KMS-11 (cell line): ENCODE results near the gene CFAP107.

Experiments used
- H2AFZ ChIP-seq: fragments of 200-600 bp; sonication (generic); 2 replicates; pipeline ENCODE4 v1.6.1; 2016; ENCODE audit warnings: antibody characterized with exemption, mixed run types, low read depth
- H3K27ac ChIP-seq: fragments of 200-600 bp; sonication (generic); 2 replicates; pipeline ENCODE4 v1.6.1; 2016; ENCODE audit warnings: mild to moderate bottlenecking, mixed run types
- H3K27me3 ChIP-seq: fragments of 200-600 bp; sonication (generic); 2 replicates; pipeline ENCODE4 v1.6.1; 2017; ENCODE audit warnings: mild to moderate bottlenecking, low read depth, mixed run types, moderate library complexity; ENCODE audit not compliant: insufficient read depth
- H3K36me3 ChIP-seq: fragments of 200-600 bp; sonication (generic); 2 replicates; pipeline ENCODE4 v1.6.1; 2017; ENCODE audit warnings: mild to moderate bottlenecking, mixed run types; ENCODE audit not compliant: insufficient read depth
- H3K4me1 ChIP-seq: fragments of 200-600 bp; sonication (generic); 2 replicates; pipeline ENCODE4 v1.6.1; 2016; ENCODE audit warnings: mild to moderate bottlenecking, low read depth, mixed run types; ENCODE audit not compliant: poor library complexity, severe bottlenecking
- H3K4me2 ChIP-seq: fragments of 200-600 bp; sonication (generic); 2 replicates; pipeline ENCODE4 v1.7.0; 2016; ENCODE audit warnings: mild to moderate bottlenecking, mixed run types
- H3K4me3 ChIP-seq: fragments of 200-600 bp; sonication (generic); IDR thresholded peaks from 2 replicates; pipeline ENCODE4 v1.6.1; 2017; ENCODE audit warnings: low read depth, low read length, mixed read lengths; ENCODE audit not compliant: insufficient read depth
- H3K79me2 ChIP-seq: fragments of 200-600 bp; sonication (generic); 2 replicates; pipeline ENCODE4 v1.6.1; 2016; ENCODE audit warnings: low read depth, mixed run types; ENCODE audit not compliant: insufficient read depth
- H3K9ac ChIP-seq: fragments of 200-600 bp; sonication (generic); 2 replicates; pipeline ENCODE4 v1.6.1; 2016; ENCODE audit warnings: mild to moderate bottlenecking, mixed run types
- H4K20me1 ChIP-seq: fragments of 200-600 bp; sonication (generic); 2 replicates; pipeline ENCODE4 v1.6.1; 2016; ENCODE audit warnings: mild to moderate bottlenecking, mixed run types; ENCODE audit not compliant: insufficient read depth
- CTCF ChIP-seq: fragments of 200-600 bp; sonication (generic); conservative IDR thresholded peaks from 2 replicates; pipeline ENCODE4 v1.6.1; 2017; ENCODE audit warnings: low read depth, mild to moderate bottlenecking, antibody characterized with exemption, low read length, moderate library complexity, mixed read lengths

The CFAP107 gene

DNA sequence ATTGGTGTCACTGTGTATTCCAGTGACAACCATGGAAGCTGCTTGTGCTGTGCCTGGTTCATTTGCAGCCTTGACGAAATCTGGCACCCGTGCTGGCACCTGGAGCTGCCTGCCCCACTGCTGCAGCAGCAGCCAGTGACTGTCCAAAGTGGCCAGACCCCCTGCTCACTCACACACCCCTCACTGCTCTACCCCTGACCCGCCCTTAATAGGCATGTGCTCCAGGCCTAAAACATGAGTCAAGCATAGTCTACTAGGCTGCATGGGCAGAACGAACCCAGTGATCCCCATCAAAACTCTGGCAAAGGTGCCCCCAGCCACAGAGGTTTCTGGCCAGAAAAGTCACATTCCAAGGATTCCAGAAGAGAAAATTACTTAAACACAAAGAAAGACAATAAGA lies 52.9 kb downstream of the CFAP107 start:
- no peak for TF ChIP-seq CTCF
- Histone ChIP-seq H3K36me3 (no peaks in the 10 kb centered on the region), H3K27ac (no peak overlapping the region), H4K20me1 (no peaks in the 10 kb centered on the region), H3K79me2 (no peaks in the 10 kb centered on the region), H3K27me3 (no peaks in the 10 kb centered on the region), H2AFZ (no peak overlapping the region), H3K4me2 (no peak overlapping the region), H3K4me3 (no peak overlapping the region), H3K9ac (no peak overlapping the region), H3K4me1 (no peaks in the 10 kb centered on the region)

GRCh38 chr1:12799730-12800129 lies 53.7 kb downstream of the CFAP107 start:
- Histone ChIP-seq H3K27me3 (no peaks in the 10 kb centered on the region), H3K4me2 (no peak overlapping the region), H3K4me3 (no peak overlapping the region), H3K27ac (no peak overlapping the region), H3K36me3 (no peaks in the 10 kb centered on the region), H3K9ac (no peak overlapping the region), H3K4me1 (no peaks in the 10 kb centered on the region), H2AFZ (no peak overlapping the region), H4K20me1 (no peaks in the 10 kb centered on the region), H3K79me2 (no peaks in the 10 kb centered on the region)
- TF ChIP-seq CTCF, result no peak

GRCh38 chr1:12809933-12810332 lies 63.9 kb downstream of the CFAP107 start:
- H3K79me2 ChIP-seq, result no peaks in the 10 kb centered on the region
- no peak for TF ChIP-seq CTCF
- no peak overlapping the region for H3K9ac ChIP-seq
- no peak overlapping the region for H3K27ac ChIP-seq
- no peaks in the 10 kb centered on the region for H3K4me1 ChIP-seq
- H3K4me3 ChIP-seq, result no peak overlapping the region
- H3K36me3 ChIP-seq, result no peaks in the 10 kb centered on the region
- no peaks in the 10 kb centered on the region for H3K27me3 ChIP-seq
- H3K4me2 ChIP-seq, result no peak overlapping the region
- no peaks in the 10 kb centered on the region for H4K20me1 ChIP-seq
- no peak overlapping the region for H2AFZ ChIP-seq

DNA sequence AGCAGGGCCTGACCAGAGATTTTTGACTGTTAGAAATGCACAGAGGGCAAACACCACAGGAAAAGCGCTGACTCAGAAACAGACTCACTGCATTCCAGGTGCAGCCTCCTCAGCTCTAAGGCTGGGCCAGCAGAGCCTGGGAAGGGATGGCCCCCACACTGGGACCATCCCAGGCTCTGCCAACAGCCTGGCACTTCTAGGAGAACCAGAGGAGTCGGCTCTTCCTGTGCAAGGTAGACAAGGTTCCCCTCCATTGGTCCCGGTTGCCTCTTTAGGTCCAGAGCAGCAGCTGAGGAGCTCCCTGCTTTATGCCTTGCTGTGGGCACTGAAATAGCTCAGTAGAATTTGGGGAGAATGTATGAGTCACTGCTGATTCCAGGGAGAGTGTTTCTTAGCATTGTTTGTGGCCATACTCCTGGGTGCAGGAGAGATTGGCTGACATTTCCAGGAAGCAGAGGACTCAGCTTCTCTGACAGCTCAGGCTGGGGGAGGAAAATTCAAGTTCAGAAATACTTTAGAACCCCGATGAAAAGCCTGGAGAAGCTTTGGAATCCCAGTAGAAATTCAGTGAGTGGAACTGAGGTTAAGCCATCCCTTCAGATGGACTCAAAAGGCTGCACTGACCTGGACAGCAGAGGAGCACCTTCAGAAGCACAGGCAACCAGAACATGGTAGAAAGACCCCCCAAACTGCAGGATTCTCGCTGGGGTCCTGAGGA lies 64.8 kb downstream of the CFAP107 start:
- no peak overlapping the region for H3K27ac ChIP-seq
- H3K79me2 ChIP-seq, result no peaks in the 10 kb centered on the region
- H3K27me3 ChIP-seq, result no peaks in the 10 kb centered on the region
- no peak overlapping the region for H3K4me3 ChIP-seq
- H4K20me1 ChIP-seq, result no peaks in the 10 kb centered on the region
- no peak overlapping the region for H2AFZ ChIP-seq
- no peaks in the 10 kb centered on the region for H3K36me3 ChIP-seq
- H3K9ac ChIP-seq, result no peak overlapping the region
- H3K4me1 ChIP-seq, result no peaks in the 10 kb centered on the region
- TF ChIP-seq CTCF, result no peak
- no peak overlapping the region for H3K4me2 ChIP-seq
